HG02623 (cell line): Measurements from ENCODE around the gene PRDM7.

Experiments used
- ATAC-seq: cut with Tn5 transposase; IDR thresholded peaks from one replicate; pipeline ENCODE4 v1.9.1; 2021; ENCODE audit warnings: moderate library complexity; ENCODE audit not compliant: unreplicated experiment

The PRDM7 gene

DNA sequence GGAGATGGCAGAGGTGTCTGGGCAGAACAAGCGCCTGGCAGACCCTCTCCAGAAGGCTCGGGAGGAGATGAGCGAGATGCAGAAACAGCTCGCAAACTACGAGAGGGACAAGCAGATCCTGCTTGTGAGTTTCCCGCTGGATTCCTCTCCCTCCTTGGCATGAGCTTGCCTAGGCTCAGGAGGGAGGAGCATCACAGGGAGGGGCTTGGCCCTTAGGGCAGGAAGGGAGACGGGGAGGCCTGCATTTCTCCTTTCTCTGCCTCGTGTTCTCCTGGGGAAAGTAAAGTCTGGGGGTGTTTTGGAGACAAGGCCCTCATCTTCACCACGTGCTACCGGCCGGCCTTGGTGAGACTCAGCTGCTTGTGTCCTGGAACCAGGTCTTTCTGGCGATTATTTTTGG, 39.9 kb downstream of the PRDM7 start:
- no peak for ATAC-seq

DNA sequence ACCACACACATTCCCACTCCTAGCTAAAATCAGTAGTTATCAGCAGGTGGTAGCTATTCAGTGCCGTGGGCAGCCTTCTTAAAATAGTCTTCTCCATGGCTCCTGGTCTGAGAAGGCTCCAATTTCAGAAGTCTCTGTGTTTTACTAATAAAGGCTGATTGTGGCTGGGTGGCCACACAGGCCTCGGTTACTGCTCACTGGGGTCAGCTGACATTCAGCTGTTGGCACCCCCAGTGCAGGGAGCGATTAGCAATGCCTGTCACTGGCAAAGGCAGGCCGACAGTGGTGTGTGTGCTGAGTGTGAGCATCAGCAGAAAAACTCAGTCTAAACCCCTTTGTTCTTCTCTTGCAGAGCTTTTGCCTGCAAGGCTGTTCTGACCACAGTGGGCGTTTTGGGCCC, 41.2 kb downstream of the PRDM7 start:
- ATAC-seq, result no peak

DNA sequence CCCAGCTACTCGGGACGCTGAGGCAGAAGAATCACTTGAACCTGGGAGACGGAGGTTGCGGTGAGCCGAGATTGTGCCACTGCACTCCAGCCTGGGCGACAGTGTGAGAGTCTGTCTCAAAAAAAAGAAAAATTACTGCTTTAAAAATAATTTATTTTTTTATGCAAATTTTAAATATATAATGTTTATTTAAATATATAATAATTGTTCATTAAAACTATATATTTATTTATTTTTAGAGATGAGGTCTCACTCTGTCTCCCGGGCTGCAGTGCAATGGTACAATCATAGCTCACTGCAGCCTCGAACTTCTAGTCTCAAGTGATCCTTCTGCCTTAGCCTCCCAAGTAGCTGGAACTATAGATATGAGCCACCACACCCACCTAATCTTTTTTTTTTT, 42.6 kb downstream of the PRDM7 start:
- no peak for ATAC-seq

DNA sequence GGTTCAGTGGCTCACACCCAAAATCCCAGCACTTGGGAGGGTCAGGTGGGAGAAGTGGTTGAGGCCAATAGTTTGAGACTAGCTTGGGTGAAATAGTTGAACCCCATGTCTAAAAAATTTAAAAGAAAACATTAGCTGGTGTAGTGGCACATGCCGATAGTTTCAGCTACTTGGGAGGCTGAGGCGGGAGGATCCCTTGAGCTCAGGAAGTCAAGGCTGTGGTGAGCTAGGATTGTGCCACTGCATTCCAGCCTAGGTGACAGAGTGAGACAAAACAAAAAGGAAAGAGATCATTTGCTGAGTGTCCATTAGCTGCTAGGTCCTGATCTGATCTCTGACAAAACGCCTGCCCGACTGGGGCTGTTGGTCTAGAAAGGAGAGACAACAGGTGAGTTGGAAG, 43.7 kb downstream of the PRDM7 start:
- ATAC-seq, result no peak

DNA sequence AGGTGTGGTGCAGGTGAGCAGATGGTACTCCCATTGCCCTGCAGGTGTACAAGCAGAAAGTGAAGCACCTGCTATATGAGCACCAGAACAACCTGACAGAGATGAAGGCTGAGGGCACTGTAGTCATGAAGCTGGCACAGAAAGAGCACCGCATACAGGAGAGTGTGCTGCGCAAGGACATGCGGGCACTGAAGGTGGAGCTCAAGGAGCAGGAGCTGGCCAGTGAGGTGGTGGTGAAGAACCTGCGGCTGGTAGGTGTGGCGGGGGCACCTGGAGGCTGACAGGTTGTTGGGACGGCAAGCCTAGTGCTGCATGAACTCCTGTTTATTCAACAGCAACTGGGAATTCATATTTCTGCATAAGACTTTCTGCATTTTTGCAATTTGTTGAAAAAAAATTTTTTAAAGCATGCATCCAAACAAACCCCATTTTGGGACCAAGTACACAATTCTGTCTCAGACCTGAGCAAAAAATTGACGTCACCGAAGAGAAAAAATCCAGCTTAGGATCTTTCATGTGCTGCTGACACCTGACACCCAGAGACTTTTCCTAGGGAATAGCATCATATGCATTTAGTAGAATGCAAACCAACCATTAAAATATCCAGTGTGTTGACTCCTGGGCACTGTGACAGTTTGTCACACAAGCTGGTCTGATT, 44.3 kb downstream of the PRDM7 start:
- ATAC-seq, result no peak

DNA sequence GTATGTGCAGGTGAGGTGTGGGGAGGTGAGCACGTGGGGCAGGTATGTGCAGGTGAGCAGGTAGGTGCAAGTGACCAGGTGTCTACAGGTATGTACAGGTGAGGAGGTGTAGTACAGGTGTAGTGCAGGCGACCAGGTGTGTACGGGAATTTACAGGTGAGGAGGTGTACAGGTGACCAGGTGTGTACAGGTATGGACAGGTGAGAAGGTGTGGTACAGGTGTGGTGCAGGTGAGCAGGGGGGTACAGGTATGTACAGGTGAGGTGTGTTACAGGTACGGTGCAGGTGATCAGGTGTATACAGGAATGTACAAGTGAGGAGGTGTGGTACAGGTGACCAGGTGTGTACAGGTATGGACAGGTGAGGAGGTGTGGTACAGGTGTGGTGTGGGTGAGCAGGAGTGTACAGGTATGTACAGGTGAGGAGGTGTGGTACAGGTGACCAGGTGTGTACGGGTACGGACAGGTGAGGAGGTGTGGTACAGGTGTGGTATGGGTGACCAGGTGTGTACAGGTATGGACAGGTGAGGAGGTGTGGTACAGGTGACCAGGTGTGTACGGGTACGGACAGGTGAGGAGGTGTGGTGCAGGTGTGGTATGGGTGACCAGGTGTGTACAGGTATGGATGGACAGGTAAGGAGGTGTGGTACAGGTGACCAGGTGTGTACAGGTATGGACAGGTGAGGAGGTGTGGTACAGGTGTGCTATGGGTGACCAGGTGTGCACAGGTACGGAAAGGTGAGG, 45.0 kb downstream of the PRDM7 start:
- no peak for ATAC-seq

DNA sequence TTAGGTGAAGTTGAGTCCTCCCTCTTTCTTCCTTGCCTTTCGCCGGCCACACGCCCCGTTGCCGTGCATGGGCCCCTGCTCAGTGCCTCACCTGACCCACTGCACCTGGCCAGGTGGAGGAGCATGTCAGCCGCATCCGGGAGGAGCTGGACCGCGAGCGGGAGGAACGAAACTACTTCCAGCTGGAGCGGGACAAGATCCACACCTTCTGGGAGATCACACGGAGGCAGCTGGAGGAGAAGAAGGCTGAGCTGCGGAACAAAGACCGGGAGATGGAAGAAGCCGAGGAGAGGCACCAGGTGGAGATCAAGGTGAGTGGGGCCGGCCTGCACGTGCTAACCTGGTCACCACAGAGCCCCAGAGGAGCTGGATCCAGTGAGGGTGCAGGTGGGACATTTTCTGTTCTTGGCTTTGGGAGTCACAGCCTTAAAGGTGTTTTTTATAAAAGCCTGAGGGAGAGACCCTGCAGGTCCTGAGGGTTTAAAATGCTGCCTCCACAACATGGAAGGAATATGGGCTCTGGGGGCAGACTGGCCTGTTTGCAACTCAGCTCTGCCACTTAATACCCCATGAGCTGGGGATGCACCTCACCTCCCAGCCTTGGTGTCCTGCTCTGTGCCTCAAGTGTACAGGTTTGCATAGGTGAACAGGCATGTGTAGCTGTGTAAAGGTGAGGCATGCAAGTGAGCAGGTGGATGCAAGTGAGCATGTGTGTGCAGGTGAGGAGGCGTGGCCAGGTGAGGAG, 45.8 kb downstream of the PRDM7 start:
- no peak for ATAC-seq

DNA sequence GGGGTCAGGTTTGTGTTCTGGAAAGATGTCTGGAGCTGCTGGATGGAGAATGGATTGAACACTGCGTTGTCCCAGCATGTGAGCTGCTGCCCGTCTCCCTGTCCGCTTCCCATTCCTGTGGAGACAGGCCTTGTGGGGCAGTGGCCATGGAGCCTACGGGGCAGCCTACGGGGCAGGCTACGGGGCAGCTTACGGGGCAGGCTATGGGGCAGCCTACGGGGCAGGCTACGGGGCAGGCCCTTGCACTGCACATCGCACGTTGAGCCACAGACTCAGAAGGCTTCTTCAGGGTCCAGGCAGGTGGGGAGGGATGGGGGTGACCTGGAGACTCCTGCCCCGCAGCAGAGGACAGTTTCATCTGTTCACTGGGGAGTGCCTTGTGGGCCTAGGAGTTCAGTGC, 48.1 kb downstream of the PRDM7 start:
- no peak for ATAC-seq

DNA sequence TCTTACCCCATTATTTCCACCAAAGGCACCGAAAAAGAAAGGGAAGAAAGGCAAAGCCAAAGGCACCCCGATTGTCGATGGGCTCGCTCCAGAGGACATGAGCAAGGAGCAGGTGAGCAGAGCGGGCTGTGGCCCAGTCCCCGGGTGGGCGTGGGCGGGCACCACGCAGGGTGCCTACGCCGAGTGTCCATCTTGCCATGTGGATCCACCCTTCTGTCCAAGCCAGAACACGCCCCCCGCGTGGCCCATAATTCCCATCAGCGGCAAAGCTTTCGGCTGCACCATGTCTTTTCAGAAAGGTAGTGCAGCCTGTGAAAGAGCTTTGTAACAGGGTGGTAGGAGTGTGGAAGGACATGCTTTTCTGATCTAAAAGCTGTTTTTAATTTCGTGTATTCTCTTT, 49.5 kb downstream of the PRDM7 start:
- no peak for ATAC-seq

DNA sequence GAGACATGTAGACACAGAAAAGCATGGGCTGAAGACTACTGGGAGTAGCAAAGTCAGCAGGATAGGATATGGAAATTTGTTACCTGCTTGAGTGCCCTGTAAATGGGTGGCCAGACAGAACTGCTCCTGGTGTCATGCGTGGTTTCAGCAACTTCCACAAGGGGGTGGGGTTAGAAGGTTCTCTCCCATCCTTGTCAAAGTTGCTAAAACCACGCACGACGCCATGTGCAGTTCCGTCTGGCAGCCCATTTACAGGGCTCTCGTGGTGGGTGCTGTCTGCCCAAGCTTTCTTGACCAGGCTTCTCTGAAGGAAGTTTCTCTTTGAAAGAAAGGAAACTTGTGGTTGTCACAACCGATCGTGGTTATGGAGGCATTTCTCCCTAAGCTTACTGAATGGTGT, 51.0 kb downstream of the PRDM7 start:
- no peak for ATAC-seq

DNA sequence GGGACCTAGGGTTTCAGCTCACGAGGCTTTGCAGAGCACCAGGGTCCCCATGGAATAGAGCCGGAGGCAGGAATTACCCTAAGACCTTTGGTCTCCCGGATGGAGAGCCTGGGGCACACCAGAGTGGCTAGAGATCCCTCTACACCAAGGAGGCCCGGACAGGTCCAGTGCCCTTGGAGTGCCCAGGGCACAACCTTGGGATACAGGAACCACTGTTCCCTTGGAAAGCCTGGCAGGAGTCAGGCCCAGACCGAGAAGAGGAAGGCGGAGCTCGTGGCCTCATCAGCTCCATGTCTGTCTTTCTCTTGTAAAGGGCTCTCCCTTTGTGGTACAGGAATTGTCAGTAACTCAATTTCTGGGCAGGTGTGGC, 54.1 kb downstream of the PRDM7 start:
- ATAC-seq, result no peak

DNA sequence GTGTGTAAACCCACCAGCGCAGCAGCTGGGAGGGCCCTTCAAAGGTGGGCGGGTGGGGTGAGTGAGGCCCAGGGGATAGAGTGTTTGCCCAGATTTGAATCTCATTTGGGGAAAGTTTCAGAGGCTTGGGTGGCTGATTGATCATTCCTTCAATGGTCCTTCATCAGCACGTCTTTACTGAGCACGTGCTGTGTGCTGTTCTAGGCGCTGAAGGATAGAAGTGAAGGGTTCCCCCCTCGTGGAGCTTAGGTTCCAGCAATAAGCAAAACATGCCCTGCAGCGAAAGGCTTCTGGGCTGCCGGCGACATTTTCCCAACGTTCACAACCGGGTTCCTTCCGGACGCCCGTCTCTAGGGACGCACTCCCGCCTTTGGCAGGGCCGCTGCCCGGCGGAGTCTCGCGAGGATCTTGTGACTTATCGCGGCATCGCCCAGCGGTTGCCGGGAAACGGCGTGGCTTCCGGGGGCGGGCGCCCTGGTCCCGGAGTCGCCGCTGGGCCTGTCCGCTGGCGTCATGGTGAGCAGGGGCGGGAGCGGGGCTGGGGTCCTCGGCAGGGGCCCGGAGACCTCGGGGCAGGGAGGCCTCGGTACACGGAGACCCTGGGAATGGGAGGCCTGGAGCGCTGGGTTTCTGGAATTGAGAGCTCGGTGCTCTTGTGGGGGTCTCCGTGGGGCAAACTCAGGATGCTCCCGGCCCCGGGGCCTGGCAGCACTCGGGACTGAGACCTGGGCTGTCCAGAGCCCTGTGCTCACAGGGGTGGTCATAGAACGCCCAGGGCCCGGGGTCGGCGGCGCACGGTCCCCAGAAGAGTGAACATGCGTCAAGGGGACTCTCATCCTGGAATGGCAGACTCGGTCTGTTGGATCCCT, 54.7 kb downstream of the PRDM7 start:
- no peak for ATAC-seq

DNA sequence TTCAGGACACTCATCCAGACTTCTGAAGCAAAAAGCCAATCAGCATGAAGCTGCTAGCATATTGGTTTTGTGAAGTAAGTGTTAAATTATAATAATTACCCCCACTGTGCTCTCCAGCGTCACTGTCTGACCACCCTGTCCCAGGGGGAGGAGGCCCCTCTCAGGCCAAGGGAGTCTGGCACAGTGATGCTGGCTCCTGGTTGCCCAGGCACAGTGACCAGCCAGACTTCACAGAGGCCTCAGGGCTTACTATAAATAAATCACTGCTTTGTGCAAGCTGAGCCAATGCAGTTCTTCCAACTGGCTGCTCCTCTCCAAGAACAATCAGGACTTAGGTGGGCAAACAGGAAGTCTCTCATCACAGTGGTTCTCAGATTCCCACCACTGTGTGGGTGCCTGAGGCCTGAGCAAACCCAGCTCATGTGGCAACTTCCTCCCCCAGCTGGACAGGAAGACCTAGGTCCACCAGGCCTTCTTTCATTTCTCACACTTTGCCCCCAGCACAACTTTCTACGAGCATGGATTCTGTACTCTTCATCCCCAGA, 56.2 kb downstream of the PRDM7 start:
- ATAC-seq, result no peak

DNA sequence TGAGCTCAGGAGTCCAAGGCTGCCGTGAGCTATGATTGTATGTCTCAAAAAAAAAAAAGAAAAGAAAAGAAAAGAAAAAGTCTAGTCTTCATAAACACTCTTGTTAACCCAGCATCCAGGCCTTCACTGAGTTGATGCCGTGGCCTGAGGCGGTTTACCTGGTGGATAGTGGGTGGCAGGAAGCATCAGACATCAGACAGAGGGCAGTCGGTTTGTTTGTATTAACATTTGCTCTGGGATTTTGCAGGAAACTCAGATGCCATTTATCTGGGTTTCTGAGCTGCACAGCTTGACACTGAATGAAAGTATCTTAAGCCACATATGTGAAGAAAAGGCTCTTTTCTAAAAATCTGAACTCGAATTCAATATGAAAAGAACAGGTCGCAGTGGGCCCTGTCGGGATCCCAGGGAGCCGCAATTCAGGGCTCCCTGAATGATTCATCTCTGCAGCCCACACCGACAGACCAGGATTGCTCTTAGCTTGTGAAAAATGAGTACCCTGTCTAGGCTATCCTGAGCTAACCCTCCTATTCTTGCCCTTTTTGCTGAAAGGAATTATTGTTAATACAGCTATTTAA, 56.8 kb downstream of the PRDM7 start:
- no peak for ATAC-seq

DNA sequence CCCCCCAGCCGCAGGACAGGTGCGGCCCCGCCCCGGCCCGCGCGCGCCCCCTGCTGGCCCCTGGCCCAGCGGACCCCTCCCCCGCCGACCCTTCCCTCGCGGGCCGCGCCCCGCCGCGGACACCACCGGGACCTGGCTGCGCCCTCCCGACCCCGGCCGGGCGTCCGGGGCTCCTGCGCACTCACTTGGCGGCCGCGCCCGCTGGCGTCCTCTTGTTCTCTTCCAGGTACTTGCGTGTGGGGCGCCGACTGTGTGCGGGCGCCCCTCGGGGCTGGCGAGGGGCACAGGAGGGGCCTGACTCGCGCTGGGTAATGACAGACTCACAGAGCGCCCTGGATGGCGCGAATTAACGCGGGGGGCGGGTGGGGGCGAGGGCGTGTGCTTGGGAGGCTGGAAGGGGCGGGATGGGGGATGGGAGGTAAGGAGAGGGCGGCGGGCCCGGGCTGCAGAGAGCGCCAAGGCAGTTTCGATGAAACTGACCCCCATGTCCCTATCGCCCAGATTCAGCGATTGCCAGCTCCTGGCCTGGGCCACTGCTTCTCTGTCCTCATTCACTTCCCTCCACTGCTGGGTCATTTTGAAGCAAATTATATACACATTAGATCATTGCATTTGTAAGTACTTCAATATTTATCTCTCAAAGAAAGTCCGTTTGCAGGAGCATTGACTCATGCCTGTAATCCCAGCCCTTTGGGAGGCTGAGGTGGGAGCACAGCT, 57.4 kb downstream of the PRDM7 start:
- ATAC-seq, result no peak

DNA sequence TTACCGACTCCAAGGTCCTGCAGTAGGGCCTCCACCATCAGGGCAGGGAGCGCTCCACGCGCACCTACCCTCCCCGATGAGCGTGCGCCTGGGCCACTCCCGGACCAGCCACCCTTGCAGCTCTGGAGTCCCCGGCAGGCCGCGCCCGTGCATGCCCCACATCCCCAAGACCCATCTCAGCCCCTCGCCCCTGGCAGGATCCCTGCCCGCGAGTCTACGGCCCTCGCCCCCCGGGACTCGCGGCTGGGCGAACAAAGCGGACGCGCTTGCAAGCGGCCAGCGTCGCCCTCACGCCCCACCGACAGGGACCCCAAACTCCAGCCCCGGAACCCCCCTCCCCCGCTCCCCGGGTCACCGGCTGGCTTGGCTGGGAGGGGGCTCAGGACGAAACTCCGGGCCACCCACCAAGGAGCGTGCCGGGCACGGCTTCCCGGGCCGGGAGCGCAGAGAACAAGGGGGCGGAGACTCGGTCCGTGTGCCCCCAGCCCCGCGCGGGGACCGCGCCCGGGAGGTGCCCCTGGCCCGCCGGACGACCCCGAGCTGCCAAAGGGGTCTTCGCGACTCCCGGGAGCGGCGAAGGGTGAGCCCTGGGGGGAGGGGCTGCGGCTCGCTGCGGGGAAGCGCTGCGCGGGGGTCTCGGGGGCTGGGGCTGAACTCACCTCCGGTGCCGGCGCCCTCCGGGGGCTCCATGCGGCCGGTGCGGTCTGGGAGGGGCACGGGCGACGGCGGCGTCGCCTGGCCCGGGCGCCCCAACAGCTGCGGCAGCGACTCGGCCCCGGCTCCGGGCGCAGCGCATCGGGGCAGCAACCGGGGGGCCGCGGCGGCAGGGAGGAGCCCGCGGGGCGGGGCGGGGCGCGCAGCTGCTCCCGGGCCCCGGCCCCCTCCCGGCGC, 58.2 kb downstream of the PRDM7 start, which contains the start of gene DBNDD1:
DBNDD1 (minus strand) TSS at position 805 of the 891 bp plus-strand sequence; CDS start at position 690, 115 bp downstream.
- no peak for ATAC-seq

DNA sequence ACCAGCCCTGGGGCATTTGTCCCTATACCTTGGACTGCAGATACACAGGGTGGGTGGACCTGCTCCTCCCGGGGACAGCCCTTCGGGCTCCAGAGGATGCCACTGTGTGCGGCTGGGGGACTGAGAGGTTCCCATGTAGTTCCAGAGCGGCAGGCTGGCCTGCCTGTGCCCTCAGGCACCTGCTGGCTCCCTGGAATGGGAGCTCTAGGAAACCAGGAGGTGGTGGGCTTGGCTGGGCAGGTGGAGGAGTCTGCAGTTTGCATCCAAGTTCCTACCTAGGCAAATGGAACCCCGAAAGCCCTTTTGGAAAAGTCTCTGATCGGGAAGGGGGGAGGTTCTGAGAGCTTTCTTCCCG, 58.9 kb downstream of the PRDM7 start:
- no peak for ATAC-seq

DNA sequence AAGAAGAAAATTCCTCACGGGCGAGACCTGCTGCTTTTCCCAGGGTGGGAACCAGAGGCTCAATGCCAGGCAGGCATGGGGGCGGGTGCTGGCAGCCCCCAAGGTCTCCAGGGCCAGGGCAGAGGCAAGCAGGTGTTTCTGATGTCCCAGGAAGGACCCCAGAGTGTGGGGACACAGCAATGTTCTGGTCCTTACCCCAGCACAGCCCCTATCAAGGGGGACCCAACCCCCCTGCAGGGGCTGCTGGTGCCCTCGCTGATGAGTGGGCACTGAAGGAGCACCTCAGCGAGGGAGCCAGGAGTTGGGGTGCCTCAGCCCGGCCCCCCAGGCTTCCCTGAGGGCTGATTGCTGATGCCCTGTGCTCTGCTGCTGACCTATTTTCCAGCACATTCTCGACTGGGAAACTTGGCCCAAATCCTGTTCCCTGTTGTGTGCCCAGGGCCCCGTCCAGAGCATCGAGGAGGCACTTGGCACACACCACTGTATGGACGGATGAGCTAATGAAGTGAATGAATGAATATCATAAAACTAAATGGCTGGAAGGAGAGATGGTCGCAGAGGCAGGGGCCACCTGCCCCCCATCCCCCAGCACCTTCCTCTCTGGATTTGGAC, 60.7 kb downstream of the PRDM7 start:
- ATAC-seq, result no peak
